ENCODE data around the gene FSD1L. TPM values are rescaled to one million over a fixed set of nuclear protein-coding genes. Genes with fewer than 3 reads are reported as not detected.

The FSD1L gene
- total RNA-seq, 2 donors from 2014 or later = 13.4 to 14.3 TPM

DNA sequence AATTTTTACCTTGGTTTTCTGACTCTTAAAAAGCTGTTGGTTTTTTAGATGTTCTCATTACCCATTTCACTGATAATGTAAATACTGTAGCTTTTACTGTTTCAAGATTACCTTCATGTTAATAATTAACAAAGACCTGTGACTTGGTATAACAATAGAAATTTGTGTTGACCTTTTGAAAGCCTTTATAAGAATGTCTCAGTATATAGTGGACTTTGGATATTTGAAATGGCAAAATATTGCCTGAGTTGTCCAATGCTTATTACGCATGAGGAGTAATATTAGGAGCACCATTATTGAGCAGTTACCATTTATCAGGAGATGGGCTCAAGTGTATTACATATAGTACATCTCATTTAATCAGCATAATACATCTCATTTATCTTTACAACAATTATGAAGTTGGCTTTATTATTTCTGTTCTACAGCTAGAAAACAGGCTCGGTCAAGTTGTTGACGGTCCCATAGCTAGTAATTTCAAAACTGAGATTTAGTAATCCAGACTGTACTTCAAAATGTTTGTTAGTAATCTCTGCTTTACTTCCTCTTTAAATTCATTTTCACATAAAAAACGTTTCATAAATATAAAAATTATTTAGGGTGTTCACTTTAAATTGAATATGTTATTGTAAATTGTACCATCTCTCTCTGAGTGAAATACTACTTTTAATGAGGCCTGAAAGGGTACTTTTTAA is 59.4 kb downstream of the FSD1L start:
- H3K36me3 ChIP-seq (ENCODE audit: control insufficient read depth, insufficient read depth, low read length) = peaks cover 48% of the 10 kb centered on the region
- H3K9ac ChIP-seq (ENCODE audit: extremely low read depth, low read length, poor library complexity, severe bottlenecking) = no peak overlapping the region
- DNase-seq = no peak
- H3K4me1 Mint-ChIP-seq = peaks cover 3% of the 10 kb centered on the region
- no peaks in the 10 kb centered on the region for H3K9me3 Mint-ChIP-seq
- no peaks in the 10 kb centered on the region for H3K27me3 Mint-ChIP-seq (ENCODE audit: insufficient read depth)
- H3K9me3 ChIP-seq (ENCODE audit: control insufficient read depth, low read length) = no peaks in the 10 kb centered on the region
- no peak overlapping the region for H3K4me3 Mint-ChIP-seq
- H3K27ac ChIP-seq (ENCODE audit: low read depth, low read length) = no peak overlapping the region
- TF ChIP-seq CTCF (conservative IDR thresholded peaks at IDR 0.05) = no peak
- no peak overlapping the region for H3K4me3 ChIP-seq (ENCODE audit: low read length)
- H3K27me3 ChIP-seq (ENCODE audit: control insufficient read depth, insufficient read depth, low read length, poor library complexity, severe bottlenecking) = no peaks in the 10 kb centered on the region
- no peak overlapping the region for H3K27ac Mint-ChIP-seq
- 98% methylated on average over 3 of the region's 4 CpGs; no CpG with 5 or more reads in 1 of the 2 experiments for WGBS, 2 experiments (ENCODE audit: insufficient coverage in 1 of 2, insufficient read length in 1 of 2)
- peaks cover 11% of the 10 kb centered on the region for H3K36me3 Mint-ChIP-seq (ENCODE audit: low read depth)
- no peaks in the 10 kb centered on the region for H3K4me1 ChIP-seq (ENCODE audit: control insufficient read depth, insufficient read depth, low read length)

DNA sequence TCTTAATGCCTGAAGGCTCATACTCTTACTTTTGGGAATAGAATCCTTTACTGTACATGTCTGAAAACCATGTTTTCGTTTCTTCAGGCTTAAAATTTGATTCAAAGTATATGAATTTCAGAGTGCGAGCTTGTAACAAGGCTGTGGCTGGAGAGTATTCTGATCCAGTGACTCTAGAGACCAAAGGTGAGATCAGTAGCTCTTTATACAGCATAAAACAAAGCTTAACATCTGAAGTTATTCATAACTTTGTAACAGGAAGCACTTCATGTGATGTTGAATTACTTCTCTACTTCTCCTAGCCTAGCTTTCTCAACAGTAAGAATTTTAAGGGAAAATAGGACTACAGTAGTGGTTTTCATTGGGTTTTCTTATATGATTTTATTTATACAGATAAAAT is 60.7 kb downstream of the FSD1L start:
- H3K36me3 ChIP-seq (ENCODE audit: control insufficient read depth, insufficient read depth, low read length) = peaks cover 60% of the 10 kb centered on the region
- H3K4me1 ChIP-seq (ENCODE audit: control insufficient read depth, insufficient read depth, low read length) = no peaks in the 10 kb centered on the region
- no peak overlapping the region for H3K27ac ChIP-seq (ENCODE audit: low read depth, low read length)
- H3K9me3 ChIP-seq (ENCODE audit: control insufficient read depth, low read length) = no peaks in the 10 kb centered on the region
- Mint-ChIP-seq H3K36me3 (ENCODE audit: low read depth) (peaks cover 7% of the 10 kb centered on the region), H3K27ac (no peak overlapping the region), H3K9me3 (no peaks in the 10 kb centered on the region), H3K4me1 (peaks cover 2% of the 10 kb centered on the region), H3K27me3 (ENCODE audit: insufficient read depth) (no peaks in the 10 kb centered on the region), H3K4me3 (no peak overlapping the region)
- H3K4me3 ChIP-seq (ENCODE audit: low read length) = no peak overlapping the region
- no peak for TF ChIP-seq CTCF (conservative IDR thresholded peaks at IDR 0.05)
- no peaks in the 10 kb centered on the region for H3K27me3 ChIP-seq (ENCODE audit: control insufficient read depth, insufficient read depth, low read length, poor library complexity, severe bottlenecking)
- no peak overlapping the region for H3K9ac ChIP-seq (ENCODE audit: extremely low read depth, low read length, poor library complexity, severe bottlenecking)
- DNase-seq = no peak
- 88 to 93% methylated on average over 2 of the region's 2 CpGs for WGBS, 2 experiments (ENCODE audit: insufficient coverage in 1 of 2, insufficient read length in 1 of 2)

- H3K9me3 Mint-ChIP-seq = no peaks in the 10 kb centered on the region
- DNase-seq = no peak
- 88 to 95% methylated on average over 1 of the region's 1 CpG for WGBS, 2 experiments (ENCODE audit: insufficient coverage in 1 of 2, insufficient read length in 1 of 2)
- Histone ChIP-seq H3K27me3 (ENCODE audit: control insufficient read depth, insufficient read depth, low read length, poor library complexity, severe bottlenecking) (no peaks in the 10 kb centered on the region), H3K9ac (ENCODE audit: extremely low read depth, low read length, poor library complexity, severe bottlenecking) (no peak overlapping the region), H3K36me3 (ENCODE audit: control insufficient read depth, insufficient read depth, low read length) (peaks cover 75% of the 10 kb centered on the region), H3K4me3 (ENCODE audit: low read length) (no peak overlapping the region), H3K9me3 (ENCODE audit: control insufficient read depth, low read length) (peaks cover 9% of the 10 kb centered on the region), H3K4me1 (ENCODE audit: control insufficient read depth, insufficient read depth, low read length) (no peaks in the 10 kb centered on the region), H3K27ac (ENCODE audit: low read depth, low read length) (no peak overlapping the region)
- H3K4me1 Mint-ChIP-seq = no peaks in the 10 kb centered on the region
- H3K36me3 Mint-ChIP-seq (ENCODE audit: low read depth) = peaks cover 17% of the 10 kb centered on the region
- no peak overlapping the region for H3K4me3 Mint-ChIP-seq
- no peak for TF ChIP-seq CTCF (conservative IDR thresholded peaks at IDR 0.05)
- no peaks in the 10 kb centered on the region for H3K27me3 Mint-ChIP-seq (ENCODE audit: insufficient read depth)
- no peak overlapping the region for H3K27ac Mint-ChIP-seq
Measured at GRCh38 chr9:105510024-105510423, 62.2 kb downstream of the FSD1L start.

Measured in endodermal cell (in vitro differentiated cells).